ENCODE measurements around the gene ZNF512B.

ZNF512B gene

DNA sequence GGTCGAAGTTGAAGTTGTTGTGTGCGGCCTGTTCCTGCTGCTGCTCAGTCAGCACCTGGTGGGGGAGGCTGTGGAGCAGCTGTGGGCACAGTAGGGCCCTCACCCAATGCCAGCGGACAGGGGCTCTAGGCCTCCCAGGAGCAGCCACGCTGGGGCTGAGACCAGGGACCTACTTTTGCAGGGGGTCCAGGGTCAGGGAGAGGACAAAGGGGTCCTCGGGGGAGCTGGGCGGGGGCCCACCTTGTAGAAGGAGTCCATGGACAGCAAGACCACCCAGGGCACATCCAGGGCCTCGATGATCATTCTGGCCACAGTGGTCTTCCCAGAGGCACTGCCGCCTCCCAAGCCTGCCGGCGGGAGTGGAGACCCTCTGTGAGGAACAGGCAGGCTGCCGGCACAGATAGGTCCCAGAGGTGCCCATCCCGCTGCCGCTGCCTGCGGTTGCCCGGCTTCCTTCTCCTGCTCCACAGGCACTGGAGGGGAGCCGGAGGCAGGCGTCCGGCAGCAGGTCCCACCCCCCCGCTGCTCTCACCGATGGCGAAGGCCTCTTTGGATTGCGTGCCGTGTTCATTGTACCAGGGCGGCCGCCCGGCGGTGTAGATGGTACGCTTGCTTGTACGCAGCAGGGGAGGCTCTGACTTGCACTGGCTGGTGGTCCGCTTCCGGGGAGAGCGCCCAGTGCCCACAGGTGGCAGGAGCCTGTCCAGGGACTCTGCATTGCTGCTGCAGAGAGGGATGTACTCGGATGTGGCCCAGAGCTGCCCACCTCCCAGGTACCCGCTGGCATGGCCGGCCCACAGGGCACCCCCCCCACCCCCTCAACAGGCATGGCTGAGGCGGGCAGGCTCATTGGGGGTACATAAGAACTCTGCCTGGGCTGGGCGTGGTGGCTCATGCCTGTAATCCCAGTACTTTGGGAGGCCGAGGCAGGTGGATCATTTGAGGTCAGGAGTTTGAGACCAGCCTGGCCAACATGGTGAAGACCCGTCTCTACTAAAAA, 23.5 kb downstream of the ZNF512B start:
- no peak for DNase-seq

DNA sequence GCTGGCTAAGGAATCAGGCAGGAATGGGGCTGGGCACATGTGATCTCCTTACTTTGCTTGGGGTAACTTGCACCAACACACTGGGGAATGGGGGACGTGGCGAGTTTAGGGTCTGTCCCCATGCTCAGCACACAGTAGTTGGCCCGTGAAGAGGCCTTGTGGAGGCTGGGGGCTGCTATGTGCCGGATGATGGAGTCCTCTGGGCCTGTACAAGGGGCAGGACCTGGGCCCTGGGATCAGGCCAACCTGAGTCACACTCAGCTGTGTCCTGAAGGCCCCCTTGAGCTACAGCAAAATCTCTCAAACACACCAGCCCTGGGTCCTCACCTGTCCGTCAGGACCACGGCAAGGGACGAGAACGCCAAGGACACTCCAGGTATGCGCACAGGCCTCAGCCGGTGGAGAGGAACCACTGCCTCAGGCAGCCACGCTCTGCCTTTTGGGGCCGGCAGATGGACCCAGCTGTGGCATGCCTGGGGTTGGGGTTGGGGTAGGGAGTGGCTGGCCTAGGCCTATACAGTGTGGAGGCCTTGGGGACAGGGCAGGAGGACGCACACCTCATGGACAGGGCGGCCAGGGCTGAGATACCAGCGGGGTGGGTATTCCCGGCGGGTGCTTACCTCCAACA, 24.6 kb downstream of the ZNF512B start:
- DNase-seq: no peak

GRCh38 chr20:63944078-63944941, 25.4 kb downstream of the ZNF512B start:
- no peak for DNase-seq

- peak in 1 of 2 experiments; percentile 36 for DNase-seq
These were observed 26.0 kb downstream of the ZNF512B start for GRCh38 chr20:63943808-63944077.

- DNase-seq: peak; percentile 76 to 84
These were observed 26.5 kb downstream of the ZNF512B start for GRCh38 chr20:63942969-63943807.

DNA sequence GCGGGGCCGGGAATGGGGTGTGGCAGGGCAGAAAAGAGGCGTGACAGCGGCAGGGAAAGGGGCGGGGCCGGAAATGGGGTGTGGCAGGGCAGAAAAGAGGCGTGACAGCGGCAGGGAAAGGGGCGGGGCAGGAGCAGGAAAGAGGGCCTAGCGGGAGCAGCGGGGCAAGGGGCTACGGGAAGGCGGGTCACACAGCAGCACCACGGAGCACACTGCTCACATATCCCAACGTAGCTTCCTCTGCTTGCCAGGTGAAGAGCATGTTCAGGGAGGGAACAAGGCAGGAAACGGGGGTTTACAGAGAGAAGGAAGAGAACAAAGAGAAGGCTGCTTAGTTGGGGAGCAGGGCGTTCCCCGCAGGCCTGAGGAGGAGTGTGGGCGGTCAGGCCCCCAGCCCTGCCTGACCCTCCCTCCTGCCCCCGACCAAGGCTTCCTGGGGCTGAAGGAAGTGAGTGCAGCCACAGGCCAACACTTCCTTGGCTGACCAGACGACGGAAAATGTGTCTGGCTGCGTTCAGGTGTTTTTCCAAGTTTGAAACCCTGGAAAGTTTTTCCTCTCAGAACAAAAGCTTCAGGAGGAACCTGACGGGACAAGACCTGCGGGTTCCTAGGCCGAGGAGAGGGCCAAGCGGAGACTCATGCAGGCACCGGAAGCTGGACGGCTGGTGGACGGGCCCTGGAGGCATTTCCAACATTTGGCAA, 27.3 kb downstream of the ZNF512B start:
- DNase-seq: no peak

DNA sequence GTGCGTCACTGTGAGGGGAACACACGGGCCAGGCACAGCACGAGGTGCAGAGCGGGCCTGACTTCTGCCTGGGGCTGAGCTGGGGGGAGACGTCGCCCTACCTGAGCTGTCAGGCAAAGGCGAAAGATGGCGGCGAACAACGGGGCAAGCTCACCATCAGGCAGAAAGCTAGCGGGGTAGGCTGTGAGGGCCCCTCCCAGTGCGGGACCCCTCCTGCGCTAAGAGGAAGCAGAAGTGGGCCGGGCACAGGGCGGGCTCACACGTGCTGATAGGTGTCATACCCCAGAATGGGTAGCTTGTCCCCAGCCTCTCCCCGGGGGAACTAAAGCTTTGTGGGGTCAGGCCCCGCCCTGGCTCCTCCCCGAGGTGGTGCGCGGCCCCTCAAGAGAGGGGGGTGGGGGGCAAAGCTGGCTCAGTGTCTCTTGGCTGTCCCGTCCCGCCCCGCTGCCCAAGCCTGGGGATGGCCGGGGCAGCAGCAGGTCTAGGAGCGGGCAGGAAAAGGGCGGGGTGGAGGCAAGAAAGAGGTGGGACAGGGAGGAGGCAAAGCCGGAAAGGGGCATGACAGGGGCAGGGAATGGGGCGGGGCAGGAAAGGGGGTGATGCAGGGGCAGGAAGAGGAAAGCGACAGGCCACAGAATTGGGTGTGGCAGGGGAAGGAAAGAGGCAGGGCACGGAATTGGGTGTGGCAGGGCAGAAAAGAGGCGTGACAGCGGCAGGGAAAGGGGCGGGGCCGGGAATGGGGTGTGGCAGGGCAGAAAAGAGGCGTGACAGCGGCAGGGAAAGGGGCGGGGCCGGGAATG, 28.2 kb downstream of the ZNF512B start:
- no peak for DNase-seq

GRCh38 chr20:63940472-63941266, 29.1 kb downstream of the ZNF512B start:
- DNase-seq: no peak

DNA sequence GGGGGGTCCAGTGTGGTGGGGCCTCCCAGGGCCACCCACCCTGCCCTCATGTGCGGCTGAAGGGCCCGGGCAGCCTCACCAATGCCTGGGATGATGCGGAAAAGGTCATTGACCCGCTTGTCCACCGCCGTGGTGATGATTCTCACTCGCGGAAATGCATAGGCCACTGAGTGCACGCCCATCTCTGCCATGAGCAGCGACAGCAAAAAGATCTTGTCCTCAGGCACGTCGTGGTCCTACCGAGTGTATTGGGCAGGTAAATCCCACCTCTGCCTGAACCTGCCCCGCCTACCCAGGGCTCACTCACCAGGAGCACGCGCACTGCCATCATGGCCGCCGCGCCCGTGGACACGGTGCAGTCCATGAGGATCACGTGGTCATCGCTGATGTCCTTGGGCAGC, 29.7 kb downstream of the ZNF512B start:
- no peak for DNase-seq

GRCh38 chr20:63939061-63939935, 30.4 kb downstream of the ZNF512B start:
- DNase-seq: no peak

DNA sequence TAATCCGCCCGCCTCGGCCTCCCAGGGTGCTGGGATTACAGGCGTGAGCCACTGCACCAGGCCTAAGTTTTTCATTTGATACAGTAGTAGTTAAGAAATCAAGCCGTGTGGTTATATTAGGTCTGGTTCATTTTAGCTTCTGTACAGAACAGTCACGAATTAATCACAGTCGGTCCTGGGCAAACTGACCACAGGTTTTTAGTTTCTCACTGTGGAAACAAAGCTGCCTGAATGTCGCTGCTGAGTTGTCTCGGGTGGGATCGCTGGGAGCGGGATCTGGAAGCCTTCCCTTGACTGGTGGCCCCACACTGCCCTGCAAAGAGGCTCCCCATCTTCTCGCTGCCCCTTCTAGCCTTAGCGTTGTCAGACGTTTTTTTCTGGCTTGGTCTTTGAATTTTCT, 32.1 kb downstream of the ZNF512B start:
- no peak for DNase-seq

DNA sequence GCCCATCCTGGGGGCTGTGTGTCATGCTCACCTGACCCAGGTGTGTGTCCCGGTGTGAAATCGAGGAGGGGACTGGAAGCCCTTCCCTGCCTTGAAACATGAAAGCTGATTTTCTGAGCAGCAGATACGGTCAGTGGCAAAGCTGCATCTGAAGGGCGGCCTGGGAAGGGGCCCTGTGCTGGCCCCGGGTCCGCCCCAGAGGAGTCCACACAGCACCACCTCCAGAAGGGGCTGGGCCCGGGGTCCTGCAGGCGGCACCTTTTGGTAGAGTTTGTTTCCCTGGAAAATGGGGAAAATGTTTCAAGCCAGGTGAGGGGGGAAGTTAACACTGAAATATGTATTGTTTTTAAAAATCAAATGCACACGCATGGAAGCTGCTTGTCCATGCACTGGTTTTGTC, 34.3 kb downstream of the ZNF512B start:
- DNase-seq: no peak

DNA sequence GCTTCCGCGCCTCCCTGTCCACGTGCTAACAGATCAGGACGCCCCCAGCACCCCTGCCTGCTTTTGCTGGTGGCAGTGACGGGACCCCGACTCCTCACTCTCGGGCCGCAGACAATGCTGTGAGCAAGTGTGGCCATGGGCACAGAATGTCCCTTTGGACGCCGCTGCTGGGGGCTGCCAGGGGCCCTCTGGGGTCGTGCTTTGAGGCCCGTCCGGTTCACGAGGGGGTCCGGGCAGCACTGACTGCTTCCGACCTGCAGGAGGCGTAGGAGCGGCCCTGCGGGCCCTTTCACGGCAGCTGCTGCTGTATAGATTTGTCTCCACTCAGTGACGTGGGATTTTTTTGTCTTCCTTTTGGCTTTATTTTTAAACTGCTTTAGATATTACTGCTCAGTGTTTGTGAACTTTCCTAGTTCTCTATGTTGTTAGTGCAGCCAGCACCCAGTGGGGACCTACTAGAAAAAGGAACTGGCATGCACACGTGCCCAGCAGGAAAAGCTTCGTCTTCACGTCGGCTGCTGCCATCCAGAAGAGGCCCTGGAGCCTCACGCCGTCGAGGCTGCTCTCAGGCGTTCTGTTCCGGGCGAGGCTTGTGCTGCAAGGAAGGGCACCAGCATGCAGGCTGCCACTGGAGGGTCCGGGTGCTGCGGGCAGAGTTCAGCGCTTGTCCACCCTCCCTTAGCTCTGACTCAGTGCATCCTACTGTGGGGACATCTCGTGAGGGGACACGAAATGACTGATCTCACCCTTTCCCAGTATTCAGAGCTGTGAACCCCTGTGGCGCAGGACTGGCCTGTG, 35.3 kb downstream of the ZNF512B start:
- DNase-seq: no peak

GRCh38 chr20:63933646-63934045, 36.1 kb downstream of the ZNF512B start:
- no peak for DNase-seq

DNA sequence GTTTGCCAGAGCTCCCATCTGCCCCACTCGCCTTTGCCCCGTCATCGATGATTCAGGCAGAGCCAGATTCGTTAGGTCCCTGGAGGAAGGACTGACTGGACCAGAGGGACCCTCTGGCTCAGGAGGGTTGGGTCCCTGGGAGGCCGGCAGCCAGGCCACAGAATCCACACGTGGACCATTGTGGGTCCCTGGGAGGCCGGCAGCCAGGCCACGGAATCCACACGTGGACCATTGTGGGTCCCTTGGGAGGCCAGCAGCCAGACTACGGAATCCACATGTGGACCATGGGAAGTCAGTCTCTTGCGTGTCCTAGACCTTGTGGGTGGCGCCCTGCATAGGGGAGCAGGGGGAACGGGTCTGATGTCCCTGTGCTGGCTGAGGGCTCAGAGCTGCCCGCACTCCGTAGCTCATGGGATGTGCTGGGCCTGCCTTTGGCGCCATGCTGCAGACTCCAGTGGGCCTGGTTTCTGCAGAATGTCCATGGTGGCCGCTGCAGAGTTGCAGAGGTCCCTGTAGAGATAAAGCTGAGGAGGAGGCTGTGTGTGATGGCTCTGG, 37.0 kb downstream of the ZNF512B start:
- no peak for DNase-seq

DNA sequence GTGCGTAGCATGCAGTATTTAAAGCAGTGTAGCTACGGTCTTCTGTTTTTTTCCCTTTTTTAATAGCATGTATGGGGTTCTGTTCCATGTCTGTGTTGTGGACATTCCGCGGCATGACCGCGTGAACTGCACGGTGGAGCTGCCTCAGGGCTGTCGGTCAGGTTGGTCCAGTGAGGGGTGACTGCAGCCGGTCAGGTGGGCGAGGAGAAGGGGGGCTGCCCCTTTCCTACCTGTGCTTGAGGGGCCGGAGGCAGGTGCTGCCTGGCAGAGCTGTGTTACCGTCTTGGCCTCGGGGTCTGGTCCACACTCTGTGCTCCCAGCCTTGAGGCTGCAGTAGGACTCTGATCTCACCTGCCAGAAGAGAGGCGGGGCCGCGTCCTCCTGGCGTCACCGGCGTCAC, 38.0 kb downstream of the ZNF512B start:
- no peak for DNase-seq

GRCh38 chr20:63930971-63931553, 38.7 kb downstream of the ZNF512B start:
- DNase-seq: no peak

Measured in NCI-H524 (cell line).